Uterus (tissue), 2 donors: ENCODE results near the gene ATR.

Source experiments
- CTCF ChIP-seq, 4 experiments: fragments of 200-600 bp in 2 of 4; fragments of 450-650 bp in 2 of 4; sonication (generic) in 2 of 4; IDR thresholded peaks; one replicate each; pipeline ENCODE4 v1.5.1; 2016 to 2019; ENCODE audit warnings: antibody characterized with exemption in 4 of 4, mild to moderate bottlenecking in 2 of 4, moderate library complexity in 1 of 4
- POLR2A ChIP-seq, 2 donors: fragments of 450-650 bp; IDR thresholded peaks; one replicate each; pipeline ENCODE4 v1.6.1; 2016; ENCODE audit warnings: antibody characterized with exemption in 2 of 2, mild to moderate bottlenecking in 1 of 2, moderate library complexity in 1 of 2

- TF ChIP-seq CTCF (IDR thresholded peaks at IDR 0.05) (no peak), POLR2A (IDR thresholded peaks at IDR 0.05) (no peak)
These were observed 76.1 kb downstream of the ATR start for GRCh38 chr3:142502187-142502985.
